DMS 273 treated with DMSO at 0.1 percent for 48 hours (cell line): Measurements from ENCODE around the gene TCIRG1.

Experiments
- DNase-seq: peaks from one replicate; lab custom pipeline; 2025; lab: John Stamatoyannopoulos, UW

Gene TCIRG1

GRCh38 chr11:68036717-68037239 is 2.0 kb upstream of the TCIRG1 start:
- DNase-seq: no peak

GRCh38 chr11:68037411-68038225 is 1.2 kb upstream of the TCIRG1 start:
- no peak for DNase-seq

- no peak for DNase-seq
Measured at GRCh38 chr11:68038226-68038717, 553 bp upstream of the TCIRG1 start.

- DNase-seq: no peak
Measured at GRCh38 chr11:68039526-68040086, 781 bp downstream of the TCIRG1 start.

DNA sequence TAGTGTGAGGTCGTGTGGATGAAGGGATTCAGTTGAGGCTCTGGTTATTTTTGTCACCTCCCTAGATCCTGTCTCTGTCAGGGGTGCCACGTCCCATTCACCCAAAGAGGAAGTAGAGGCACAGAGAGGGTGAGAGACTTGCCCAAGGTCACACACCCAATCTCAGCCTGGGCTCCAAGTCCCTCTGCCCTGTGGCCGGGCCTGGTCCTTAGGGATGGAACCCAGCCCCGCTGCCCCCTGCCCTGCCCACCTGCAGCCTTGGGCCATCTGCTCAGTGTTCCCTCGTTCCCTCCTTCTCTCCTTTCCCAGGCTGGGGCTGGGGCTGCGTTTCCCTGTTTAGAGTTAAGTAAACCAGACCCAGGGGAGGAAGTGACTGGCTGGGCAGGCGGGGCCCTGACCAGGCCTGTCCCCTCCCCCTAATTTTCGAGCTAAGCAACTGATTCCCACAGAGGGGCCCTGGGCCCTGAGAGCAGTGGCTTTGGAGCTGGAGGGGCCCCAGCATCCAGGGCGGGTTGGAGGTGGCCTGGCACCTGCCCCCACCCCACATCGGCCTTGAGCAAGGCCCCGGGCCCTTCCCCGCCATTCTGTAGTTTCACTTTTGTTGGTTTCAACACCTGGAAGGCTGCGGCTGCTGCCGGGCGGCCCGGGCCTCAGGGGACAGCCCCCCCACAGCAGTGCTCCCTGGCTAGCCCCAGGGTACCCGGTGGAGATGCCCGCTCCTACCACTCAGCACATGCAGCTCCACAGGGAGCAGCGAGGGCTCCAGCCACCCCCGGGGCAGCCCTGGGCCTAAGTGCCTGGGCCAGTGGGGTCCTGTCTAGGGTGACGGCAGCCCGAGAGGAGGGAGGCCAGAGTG is 1.5 kb downstream of the TCIRG1 start:
- no peak for DNase-seq

DNA sequence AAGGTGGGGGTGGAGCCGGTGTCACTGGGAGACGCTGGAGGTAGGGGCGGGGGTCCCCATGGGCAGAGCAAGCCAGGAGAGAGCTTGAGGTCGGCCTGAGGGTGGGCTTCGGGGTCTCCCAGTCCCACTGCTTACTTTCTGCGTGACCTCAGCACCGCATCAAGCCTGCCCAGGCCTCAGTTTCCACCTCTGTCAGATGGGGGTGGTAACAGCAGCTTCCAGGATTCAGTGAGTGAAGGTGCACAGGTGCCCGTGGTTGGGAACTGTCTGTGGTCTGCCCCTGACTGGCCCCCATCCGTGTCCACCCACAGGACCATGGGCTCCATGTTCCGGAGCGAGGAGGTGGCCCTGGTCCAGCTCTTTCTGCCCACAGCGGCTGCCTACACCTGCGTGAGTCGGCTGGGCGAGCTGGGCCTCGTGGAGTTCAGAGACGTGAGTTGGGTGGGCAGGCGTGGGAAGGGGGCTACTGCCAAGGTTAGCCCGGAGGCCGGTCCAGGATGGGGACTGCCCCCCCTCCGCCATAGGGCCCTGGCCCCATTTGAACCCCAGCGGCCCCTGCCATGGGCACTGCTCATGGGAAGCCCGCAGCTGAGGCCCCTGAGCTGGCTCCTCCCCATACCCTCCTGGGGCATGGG is 2.2 kb downstream of the TCIRG1 start:
- no peak for DNase-seq

DNA sequence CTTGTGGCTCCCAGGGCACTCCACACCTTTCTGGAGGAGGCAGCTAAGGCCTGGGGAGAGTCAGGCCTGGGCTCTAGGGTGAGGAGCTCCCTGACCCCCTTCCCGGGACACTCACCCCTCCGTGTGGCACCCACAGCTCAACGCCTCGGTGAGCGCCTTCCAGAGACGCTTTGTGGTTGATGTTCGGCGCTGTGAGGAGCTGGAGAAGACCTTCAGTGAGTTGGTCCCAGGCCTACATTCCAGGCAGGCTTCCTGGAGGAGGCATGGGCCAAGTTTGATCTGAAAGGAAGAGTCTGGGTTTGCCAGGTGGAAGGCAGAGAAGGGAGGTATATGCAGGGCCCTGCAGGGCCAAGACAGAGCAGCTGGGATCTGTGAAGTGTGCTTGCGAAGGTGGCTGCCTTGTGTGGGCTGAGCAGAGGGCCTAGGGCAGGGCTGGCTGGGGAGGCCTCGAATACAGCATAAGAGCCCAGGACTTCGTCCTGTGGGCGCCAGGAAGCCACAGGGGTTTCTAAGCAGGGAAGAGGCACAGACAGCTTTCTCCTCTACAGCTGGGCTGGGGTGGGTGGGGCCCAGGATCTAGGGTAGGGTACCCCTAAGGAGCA is 2.9 kb downstream of the TCIRG1 start:
- DNase-seq: no peak

GRCh38 chr11:68042219-68043028 is 3.6 kb downstream of the TCIRG1 start:
- no peak for DNase-seq

DNA sequence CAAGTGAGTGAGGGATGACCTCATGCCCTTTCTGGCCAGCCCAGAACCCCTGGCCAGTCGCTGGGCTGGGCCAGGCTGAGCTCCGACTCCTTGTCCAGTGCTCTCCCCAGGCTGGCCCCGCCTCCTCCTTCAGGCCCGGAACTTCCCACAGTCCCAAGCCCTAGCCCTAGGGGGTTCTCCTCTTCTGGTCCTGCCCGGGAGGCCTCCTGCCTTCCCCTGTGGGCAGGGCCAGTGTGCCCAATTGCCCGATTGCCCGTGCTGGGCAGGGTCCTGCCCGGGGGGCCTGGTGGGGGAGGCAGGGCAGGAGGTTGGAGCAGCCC is 4.2 kb downstream of the TCIRG1 start:
- no peak for DNase-seq

- DNase-seq: no peak
Measured at GRCh38 chr11:68043349-68044144, 4.7 kb downstream of the TCIRG1 start.

DNA sequence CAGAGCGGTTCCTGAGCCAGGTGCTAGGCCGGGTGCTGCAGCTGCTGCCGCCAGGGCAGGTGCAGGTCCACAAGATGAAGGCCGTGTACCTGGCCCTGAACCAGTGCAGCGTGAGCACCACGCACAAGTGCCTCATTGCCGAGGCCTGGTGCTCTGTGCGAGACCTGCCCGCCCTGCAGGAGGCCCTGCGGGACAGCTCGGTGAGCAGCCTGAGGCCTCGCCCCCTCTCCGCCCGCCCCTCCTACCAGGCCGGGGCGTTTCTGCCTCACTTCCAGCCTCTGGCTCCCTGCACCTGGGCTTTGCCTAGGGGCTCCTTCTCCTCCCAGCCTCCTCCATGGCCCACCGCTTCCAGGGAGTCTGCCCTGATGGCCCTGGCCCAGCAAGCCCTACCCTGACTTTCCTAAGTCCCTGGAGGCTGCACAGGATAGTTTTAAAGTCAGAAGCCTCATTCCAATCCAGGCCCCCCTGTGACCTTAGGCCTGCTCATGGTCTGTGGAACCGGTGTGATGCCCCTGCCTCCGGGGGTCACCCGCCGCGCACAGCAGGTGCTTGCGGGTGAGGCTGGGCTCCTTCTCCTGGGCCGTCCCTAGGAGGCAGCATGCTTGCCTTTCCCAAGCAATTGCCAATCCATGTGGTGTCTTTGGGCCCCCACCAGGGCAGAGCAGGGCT is 5.5 kb downstream of the TCIRG1 start:
- no peak for DNase-seq

- no peak for DNase-seq
Measured at GRCh38 chr11:68044898-68045351, 6.1 kb downstream of the TCIRG1 start.

- DNase-seq: no peak
Measured at GRCh38 chr11:68047437-68048290, 8.8 kb downstream of the TCIRG1 start.

DNA sequence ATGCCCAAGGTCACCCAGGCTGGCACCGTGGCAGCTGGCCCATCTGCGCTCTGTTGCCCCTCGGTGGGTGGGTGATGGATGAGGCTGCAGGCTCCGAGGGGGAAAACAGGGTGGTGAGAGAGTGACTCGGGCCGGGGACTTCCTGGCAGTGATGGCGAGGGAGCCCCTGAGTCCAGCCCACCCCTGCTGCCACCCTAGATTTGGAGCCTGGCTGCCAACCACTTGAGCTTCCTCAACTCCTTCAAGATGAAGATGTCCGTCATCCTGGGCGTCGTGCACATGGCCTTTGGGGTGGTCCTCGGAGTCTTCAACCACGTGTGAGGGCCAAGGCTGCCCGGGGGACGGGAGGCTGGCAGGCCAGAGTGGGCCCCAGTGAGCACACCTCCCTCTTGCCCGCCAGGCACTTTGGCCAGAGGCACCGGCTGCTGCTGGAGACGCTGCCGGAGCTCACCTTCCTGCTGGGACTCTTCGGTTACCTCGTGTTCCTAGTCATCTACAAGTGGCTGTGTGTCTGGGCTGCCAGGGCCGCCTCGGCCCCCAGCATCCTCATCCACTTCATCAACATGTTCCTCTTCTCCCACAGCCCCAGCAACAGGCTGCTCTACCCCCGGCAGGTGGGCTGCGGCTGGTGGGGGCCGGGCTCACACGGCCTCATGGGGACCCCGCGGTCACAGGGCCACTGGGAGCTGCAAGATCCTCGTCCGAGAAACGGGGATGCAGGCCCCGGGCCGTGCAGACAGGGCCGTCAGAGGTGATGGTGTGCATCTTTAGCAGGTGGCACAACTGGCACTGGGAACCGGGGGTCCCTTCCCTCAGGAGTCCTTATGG is 10.1 kb downstream of the TCIRG1 start:
- no peak for DNase-seq

- DNase-seq: no peak
Measured at GRCh38 chr11:68049509-68050370, 10.9 kb downstream of the TCIRG1 start.

GRCh38 chr11:68050371-68050841 is 11.6 kb downstream of the TCIRG1 start:
- no peak for DNase-seq
